ENCODE data around the gene LSM4. TPM values are rescaled to one million over a fixed set of nuclear protein-coding genes. Genes with fewer than 3 reads are reported as not detected.

Gene LSM4
- total and polyA plus RNA-seq, 2 experiments from 2014 or later, result 591 to 637 TPM

GRCh38 chr19:18289471-18290301 is 33.2 kb downstream of the LSM4 start:
- Histone ChIP-seq H3K27ac (ENCODE audit: low read depth) (no peak overlapping the region), H3K4me2 (peak overlapping the region; percentile 94; the same call in 1 of the 2 replicates), H3F3A (replicated peaks; ENCODE audit: low read depth) (peaks cover 27% of the 10 kb centered on the region), H3K79me2 (replicated peaks; ENCODE audit: insufficient read depth) (no peaks in the 10 kb centered on the region; the same call in 1 of the 2 replicates), H3K27me3 (ENCODE audit: insufficient read depth) (peaks cover 6% of the 10 kb centered on the region; the same call in 1 of the 2 replicates), H3K4me3 (no peak overlapping the region), H3K9me2 (ENCODE audit: insufficient read depth) (no peaks in the 10 kb centered on the region), H3K36me3 (ENCODE audit: insufficient read depth) (no peaks in the 10 kb centered on the region), H3K4me1 (ENCODE audit: insufficient read depth) (peaks cover 52% of the 10 kb centered on the region), H4K20me1 (replicated peaks; ENCODE audit: insufficient read depth) (no peaks in the 10 kb centered on the region), H2AFZ (no peak overlapping the region)
- no peak for DNase-seq (ENCODE audit: low spot score)
- Mint-ChIP-seq H3K4me3 (peak overlapping the region; percentile 36; the same call in 2 of the 3 replicates), H3K4me1 (peaks cover 42% of the 10 kb centered on the region), H3K27me3 (ENCODE audit: insufficient read depth, low read depth, poor library complexity) (peaks cover 20% of the 10 kb centered on the region), H3K36me3 (ENCODE audit: low read depth) (no peaks in the 10 kb centered on the region), H3K27ac (no peak overlapping the region; the same call in 1 of the 2 replicates), H3K9me3 (peaks cover 2% of the 10 kb centered on the region; the same call in 1 of the 3 replicates)
- no peak for TF ChIP-seq EZH2phosphoT487 (IDR thresholded peaks at IDR 0.05; ENCODE audit: unreplicated experiment)
- TF ChIP-seq, protein P1, sequence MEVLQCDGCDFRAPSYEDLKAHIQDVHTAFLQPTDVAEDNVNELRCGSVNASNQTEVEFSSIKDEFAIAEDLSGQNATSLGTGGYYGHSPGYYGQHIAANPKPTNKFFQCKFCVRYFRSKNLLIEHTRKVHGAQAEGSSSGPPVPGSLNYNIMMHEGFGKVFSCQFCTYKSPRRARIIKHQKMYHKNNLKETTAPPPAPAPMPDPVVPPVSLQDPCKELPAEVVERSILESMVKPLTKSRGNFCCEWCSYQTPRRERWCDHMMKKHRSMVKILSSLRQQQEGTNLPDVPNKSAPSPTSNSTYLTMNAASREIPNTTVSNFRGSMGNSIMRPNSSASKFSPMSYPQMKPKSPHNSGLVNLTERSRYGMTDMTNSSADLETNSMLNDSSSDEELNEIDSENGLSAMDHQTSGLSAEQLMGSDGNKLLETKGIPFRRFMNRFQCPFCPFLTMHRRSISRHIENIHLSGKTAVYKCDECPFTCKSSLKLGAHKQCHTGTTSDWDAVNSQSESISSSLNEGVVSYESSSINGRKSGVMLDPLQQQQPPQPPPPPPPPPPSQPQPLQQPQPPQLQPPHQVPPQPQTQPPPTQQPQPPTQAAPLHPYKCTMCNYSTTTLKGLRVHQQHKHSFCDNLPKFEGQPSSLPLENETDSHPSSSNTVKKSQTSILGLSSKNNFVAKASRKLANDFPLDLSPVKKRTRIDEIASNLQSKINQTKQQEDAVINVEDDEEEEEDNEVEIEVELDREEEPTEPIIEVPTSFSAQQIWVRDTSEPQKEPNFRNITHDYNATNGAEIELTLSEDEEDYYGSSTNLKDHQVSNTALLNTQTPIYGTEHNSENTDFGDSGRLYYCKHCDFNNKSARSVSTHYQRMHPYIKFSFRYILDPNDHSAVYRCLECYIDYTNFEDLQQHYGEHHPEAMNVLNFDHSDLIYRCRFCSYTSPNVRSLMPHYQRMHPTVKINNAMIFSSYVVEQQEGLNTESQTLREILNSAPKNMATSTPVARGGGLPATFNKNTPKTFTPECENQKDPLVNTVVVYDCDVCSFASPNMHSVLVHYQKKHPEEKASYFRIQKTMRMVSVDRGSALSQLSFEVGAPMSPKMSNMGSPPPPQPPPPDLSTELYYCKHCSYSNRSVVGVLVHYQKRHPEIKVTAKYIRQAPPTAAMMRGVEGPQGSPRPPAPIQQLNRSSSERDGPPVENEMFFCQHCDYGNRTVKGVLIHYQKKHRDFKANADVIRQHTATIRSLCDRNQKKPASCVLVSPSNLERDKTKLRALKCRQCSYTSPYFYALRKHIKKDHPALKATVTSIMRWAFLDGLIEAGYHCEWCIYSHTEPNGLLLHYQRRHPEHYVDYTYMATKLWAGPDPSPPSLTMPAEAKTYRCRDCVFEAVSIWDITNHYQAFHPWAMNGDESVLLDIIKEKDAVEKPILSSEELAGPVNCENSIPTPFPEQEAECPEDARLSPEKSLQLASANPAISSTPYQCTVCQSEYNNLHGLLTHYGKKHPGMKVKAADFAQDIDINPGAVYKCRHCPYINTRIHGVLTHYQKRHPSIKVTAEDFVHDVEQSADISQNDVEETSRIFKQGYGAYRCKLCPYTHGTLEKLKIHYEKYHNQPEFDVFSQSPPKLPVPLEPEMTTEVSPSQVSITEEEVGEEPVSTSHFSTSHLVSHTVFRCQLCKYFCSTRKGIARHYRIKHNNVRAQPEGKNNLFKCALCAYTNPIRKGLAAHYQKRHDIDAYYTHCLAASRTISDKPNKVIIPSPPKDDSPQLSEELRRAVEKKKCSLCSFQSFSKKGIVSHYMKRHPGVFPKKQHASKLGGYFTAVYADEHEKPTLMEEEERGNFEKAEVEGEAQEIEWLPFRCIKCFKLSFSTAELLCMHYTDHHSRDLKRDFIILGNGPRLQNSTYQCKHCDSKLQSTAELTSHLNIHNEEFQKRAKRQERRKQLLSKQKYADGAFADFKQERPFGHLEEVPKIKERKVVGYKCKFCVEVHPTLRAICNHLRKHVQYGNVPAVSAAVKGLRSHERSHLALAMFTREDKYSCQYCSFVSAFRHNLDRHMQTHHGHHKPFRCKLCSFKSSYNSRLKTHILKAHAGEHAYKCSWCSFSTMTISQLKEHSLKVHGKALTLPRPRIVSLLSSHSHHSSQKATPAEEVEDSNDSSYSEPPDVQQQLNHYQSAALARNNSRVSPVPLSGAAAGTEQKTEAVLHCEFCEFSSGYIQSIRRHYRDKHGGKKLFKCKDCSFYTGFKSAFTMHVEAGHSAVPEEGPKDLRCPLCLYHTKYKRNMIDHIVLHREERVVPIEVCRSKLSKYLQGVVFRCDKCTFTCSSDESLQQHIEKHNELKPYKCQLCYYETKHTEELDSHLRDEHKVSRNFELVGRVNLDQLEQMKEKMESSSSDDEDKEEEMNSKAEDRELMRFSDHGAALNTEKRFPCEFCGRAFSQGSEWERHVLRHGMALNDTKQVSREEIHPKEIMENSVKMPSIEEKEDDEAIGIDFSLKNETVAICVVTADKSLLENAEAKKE (CRISPR knock-in tag; IDR thresholded peaks at IDR 0.05), result no peak
- no peak for TF ChIP-seq EZH2 (IDR thresholded peaks at IDR 0.05; ENCODE audit: low read depth, unreplicated experiment)
- no peak for TF ChIP-seq ZNF114 (CRISPR knock-in tag; IDR thresholded peaks at IDR 0.05)
- no peak for TF ChIP-seq STAT1 (IDR thresholded peaks at IDR 0.05; ENCODE audit: unreplicated experiment)
- no peak for TF ChIP-seq POLR2AphosphoS5 (IDR thresholded peaks at IDR 0.05; ENCODE audit: low read depth)
- TF ChIP-seq NANOG (IDR thresholded peaks at IDR 0.05; ENCODE audit: borderline replicate concordance), result no peak
- no peak for TF ChIP-seq JUNB (IDR thresholded peaks at IDR 0.05; ENCODE audit: unreplicated experiment)
- TF ChIP-seq ETS1 (IDR thresholded peaks at IDR 0.05), result no peak
- no peak for TF ChIP-seq CREB1 (CRISPR knock-in tag; IDR thresholded peaks at IDR 0.05; ENCODE audit: low read depth)
- TF ChIP-seq, protein P2, sequence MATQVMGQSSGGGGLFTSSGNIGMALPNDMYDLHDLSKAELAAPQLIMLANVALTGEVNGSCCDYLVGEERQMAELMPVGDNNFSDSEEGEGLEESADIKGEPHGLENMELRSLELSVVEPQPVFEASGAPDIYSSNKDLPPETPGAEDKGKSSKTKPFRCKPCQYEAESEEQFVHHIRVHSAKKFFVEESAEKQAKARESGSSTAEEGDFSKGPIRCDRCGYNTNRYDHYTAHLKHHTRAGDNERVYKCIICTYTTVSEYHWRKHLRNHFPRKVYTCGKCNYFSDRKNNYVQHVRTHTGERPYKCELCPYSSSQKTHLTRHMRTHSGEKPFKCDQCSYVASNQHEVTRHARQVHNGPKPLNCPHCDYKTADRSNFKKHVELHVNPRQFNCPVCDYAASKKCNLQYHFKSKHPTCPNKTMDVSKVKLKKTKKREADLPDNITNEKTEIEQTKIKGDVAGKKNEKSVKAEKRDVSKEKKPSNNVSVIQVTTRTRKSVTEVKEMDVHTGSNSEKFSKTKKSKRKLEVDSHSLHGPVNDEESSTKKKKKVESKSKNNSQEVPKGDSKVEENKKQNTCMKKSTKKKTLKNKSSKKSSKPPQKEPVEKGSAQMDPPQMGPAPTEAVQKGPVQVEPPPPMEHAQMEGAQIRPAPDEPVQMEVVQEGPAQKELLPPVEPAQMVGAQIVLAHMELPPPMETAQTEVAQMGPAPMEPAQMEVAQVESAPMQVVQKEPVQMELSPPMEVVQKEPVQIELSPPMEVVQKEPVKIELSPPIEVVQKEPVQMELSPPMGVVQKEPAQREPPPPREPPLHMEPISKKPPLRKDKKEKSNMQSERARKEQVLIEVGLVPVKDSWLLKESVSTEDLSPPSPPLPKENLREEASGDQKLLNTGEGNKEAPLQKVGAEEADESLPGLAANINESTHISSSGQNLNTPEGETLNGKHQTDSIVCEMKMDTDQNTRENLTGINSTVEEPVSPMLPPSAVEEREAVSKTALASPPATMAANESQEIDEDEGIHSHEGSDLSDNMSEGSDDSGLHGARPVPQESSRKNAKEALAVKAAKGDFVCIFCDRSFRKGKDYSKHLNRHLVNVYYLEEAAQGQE (IDR thresholded peaks at IDR 0.05; ENCODE audit: unreplicated experiment), result no peak
- no peak for TF ChIP-seq CTCF (conservative IDR thresholded peaks at IDR 0.05; ENCODE audit: low read depth in 2 of 2)
- TF ChIP-seq ZNF331 (CRISPR knock-in tag; IDR thresholded peaks at IDR 0.05; ENCODE audit: low read depth), result no peak
- ATAC-seq, result no peak

All from GM23338 (cell line).